Right renal cortex interstitium (tissue), 3 donors: Measurements from ENCODE around the gene EPB41L5. TPM values are rescaled to one million over a fixed set of nuclear protein-coding genes. Genes with fewer than 3 reads are reported as not detected.
"Not testable (repeated sequence)": the region's sequence is repeated elsewhere in the genome, so short reads cannot be mapped to it uniquely, and the experiment has no call there.

ENCODE experiments used
- DNase-seq, 3 donors: peaks; one replicate each; pipeline ENCODE4 v3.0.0-alpha.2; 2013; ENCODE audit warnings: low read depth in 3 of 3, low spot score in 2 of 3
- polyA plus RNA-seq, 3 donors: library from polyadenylated mRNA; unstranded; fragments of 120-200 nt; gene quantifications; one replicate each; pipeline ENCODE4 v1.2.1, GENCODE V29; 2013; ENCODE audit not compliant: insufficient read length in 3 of 3

The EPB41L5 gene
- polyA plus RNA-seq, 3 donors: 92.3 to 106 (median 99.1) TPM

GRCh38 chr2:120189189-120189588 lies 176.3 kb downstream of the EPB41L5 start:
- DNase-seq: no peak

DNA sequence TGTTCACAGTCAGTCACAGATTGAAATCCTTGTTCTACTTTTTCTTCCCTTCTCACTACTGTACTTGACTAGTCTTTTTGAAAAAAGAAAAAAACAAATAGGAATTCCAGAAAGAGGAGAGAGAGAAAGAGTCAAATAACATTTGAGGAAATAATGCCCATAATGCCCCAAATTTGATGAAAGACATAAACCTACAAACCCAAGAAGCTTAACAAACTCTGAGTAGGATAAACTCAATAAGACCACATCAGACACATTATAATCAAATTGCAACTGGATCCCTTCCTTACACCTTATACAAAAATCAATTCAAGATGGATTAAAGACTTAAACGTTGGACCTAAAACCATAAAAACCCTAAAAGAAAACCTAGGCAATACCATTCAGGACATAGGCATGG lies 179.4 kb downstream of the EPB41L5 start:
- no peak for DNase-seq

DNA sequence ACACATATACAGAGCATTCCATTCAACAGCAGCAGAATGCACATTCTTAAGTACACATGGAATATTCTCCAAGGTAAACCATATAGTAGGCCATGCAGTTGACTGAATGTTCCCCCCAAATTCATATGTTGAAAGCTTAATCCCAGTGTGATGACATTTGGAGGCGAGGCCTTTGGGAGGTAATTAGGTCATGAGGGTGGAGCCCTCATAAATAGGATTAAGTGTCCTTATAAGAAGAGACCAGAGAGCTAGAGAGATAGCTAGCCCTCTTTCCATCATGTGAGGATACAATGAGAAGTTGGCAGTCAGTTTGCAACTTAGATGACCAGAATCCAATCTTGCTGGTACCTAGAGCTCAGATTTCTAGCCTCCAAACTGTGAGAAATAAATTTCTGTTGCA lies 182.7 kb downstream of the EPB41L5 start:
- no peak for DNase-seq

DNA sequence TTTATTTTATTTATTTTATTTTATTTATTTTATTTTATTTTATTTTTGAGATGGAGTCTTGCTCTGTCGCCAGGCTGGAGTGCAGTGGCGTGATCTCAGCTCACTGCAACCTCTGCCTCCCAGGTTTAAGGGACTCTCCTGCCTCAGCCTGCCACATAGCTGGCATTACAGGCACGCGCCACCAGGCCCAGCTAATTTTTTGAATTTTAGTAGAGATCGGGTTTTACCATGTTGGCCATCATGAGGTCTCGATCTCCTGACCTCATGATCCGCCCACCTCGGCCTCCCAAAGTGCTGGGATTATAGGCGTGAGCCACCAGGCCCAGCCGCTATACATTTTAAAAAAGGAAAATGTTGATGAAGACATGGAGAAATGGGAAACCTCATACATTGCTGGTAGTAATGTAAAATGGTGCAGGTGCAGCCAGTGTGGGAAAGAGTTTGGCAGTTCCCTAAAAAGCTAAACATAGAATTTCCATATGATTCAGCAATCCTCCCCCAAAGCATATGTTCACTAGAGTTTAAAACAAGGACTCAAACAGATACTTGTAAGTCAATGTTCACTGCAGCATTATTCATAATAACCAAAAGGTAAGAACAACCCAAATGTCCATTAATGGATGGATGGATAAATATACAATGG lies 187.1 kb downstream of the EPB41L5 start:
- not testable (repeated sequence) for DNase-seq

DNA sequence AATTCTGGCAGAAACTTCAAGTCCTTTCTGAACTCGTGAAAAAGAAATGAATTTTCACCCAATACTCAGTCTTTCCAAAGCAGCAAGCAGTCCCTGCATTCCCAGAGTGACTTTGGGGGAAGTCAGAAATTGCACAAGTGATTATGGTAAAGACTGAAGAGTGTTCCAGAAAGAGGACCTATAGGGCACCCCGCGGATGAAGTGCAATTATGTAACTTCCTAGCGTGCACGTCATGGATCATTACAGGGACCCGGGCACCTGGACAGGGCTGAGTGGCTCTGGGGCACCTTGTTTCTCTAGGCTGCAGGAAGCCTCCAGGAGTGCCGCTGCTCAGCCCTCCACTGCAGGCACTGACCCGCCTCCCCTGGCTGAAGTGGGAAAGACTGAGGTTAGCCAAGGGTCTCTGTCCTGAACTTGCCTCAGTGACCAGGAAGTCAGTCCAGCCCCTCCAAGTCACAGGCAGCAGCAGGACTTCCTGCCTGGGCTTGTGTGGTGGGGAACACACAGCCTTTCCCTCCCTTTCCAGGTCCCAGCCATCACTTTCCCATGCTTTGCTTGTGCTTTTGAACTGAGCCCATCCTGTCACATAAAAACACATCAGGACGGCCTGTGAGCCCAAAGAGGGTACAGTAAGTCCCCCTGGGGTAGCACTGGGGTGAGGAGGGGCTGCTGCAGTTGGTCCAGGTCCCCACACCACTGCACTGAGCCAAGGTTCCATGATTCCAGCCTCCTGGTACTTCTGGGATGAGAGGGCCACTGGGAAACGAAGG lies 190.6 kb downstream of the EPB41L5 start:
- DNase-seq: no peak

DNA sequence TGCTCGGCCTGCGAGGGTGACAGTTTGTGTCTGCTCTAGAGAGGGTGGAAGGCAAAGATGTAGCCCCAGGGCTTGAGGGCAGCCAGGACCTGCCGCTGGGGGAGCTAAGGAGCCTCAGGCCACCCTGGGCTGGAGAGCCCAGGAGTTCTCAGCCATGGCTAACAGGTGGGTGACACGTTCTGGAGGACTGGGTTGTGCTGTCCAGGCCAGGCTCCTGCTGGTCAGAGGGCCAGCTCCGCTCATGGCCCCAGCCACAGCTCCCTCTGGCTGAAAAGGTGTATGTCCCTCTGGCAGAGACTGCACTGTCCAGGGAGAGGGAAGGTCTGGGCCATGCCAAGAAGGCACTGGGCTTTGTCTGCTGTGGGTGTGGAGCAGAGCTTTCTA lies 191.1 kb downstream of the EPB41L5 start:
- no peak for DNase-seq

- DNase-seq: no peak
These were observed 191.5 kb downstream of the EPB41L5 start for GRCh38 chr2:120204417-120204816.

DNA sequence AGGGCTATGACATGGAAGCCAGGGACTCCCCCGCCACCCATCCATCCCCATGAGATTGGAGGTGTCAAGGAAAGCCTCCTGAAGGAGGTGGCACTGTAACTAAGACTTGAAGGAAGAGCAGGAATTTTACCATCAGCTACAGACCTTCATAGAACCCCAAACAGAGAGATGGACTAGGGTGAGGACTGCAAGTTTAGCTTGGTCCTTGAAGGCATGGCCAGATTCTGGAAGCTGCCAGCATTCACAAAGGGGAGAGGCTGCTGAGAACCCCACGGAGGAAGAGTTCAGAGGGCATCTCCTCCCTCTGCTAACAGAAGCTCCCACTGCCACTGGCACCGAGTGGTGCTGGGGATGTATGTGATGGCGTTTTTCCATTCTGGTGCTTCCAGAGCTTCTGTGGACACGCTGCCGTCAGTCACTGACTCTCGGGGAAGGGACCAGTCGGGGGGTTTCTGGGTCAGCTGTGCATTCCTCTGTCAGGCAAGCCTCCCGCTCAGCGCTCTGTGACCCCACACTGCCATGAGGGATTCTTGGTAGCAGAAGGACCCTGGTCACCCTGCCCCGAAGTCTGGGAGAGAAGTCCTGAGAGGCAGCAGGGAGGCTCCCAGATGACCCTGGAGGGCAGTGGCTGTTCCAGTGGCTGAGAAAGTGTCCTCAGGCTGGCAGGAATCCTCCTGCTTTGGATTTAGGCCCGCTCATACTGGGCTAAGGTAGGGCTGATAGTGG lies 192.2 kb downstream of the EPB41L5 start:
- DNase-seq: no peak

DNA sequence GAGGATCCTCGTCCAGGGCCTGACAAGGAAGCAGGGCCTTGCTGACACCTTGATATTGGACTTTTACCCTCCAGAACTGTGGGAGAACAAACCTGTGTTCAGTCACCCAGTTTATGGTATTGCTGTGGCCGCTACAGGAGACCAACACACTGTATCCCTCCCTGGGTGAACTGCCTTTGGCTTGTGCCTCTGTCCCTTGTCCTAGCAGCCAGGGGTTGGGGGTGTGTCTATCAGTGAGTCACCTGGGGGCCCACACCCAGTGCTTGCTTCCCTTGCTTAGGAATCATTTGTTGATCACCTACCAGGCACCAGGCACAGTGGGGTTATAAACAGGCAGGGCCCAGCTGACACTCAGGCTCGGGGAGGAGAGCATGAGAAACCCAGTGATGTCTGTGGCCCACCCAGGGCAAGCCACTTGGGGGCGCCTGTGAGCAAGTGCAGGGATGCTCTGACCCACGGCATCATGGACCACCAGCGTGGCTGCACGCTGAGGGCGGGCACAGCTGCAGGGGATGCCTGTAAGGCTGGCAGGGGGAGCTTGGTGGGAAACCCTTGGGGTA lies 193.2 kb downstream of the EPB41L5 start:
- no peak for DNase-seq

- no peak for DNase-seq
These were observed 195.8 kb downstream of the EPB41L5 start for GRCh38 chr2:120208381-120209353.

DNA sequence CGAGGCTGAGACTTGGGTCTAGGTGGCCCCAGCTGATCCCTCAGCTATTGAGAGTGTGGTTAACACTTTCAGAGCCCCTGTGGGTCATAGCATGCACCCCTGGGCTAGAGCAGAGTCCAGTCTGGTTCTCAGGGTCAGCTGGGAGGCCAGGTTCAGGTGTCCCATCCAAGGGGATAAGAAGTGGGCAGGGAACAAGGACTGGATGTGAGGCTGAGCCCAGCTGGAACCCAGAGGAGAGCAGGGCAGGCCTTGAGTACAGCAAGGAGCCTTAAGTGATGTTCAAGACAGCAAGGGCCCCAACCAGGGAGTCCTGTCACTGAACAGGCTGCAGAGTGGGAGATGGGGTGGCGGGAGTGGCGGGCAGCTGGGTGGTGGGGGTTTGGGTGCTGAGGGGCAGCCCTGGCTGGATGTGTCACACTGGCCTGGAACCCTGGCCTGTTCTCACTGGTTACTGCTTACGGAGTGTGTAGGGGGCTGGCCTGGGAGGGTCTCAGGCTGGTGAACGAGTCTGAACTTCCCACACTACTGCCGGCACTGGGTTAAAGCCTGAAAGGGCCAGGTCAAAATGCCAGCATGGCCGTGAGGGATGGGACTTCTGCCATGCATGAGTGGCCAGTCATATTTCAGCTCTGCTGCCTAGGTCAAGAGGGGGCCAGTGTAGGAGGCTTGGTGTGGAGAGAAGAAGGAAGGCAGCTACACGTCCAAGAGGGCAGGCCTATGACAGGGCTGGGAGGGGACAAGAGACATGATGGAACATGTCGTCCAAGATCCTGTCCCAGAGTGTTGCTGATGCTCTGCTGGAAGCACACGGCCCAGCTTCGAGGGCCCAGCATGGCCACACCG lies 196.8 kb downstream of the EPB41L5 start:
- DNase-seq: no peak

DNA sequence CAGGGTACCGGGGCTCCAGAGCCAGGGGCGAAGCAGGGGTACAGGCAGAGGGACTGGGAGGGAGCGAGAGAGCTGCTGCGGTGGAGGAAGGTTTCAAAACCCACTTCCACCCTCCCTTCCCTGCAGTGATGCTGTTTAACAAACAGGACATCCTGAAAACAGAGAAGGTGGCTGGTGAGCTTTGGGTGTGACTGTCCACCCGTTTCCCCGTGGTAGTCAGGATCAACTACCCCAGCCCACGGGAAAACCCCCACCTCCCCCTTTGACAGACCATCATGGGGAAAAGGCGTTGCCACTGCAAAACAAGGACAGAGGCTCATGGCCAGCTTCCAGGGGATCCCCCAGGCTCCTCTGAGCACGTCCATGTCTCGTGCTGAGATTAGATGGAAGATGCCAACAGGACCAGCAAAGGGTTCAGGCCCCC lies 197.4 kb downstream of the EPB41L5 start:
- no peak for DNase-seq

DNA sequence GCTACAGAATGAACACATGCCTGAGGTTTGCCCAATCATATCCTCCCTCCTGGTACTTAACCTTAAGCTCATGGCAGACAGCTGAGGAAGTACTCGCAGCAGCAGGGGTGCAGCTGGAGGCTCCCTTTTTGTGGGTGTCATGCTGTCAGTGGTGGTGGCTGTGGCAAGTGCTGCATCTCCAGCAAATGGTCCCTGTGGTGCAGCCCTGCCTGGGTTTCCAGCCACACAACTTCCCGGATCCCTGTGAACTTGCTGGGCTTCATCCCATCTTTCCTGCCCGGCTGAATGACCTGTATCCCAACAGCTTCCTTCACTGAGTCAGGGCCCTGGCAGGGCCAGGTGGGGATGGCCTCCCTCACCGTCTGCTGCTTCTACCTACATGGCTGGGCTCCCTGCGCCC lies 205.3 kb downstream of the EPB41L5 start:
- no peak for DNase-seq

DNA sequence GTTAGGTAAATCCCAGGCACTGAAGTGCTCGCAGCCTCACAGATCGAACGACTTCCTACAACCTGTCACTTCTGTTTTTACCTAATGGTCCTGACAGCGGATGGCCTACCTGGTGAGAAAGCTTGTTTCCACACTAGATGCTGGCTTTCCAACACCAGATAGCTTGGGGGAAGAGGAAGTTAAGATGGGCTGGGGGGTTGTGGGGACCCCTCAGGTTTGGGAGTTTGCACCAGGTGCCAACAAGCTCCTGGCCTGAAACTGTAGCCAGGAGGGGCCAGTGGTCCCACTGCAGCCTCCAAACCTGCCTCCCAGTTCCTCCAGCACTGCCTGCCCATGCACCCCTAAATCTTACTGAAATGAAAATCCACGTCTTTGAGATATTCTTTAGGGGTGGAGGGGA lies 206.4 kb downstream of the EPB41L5 start:
- DNase-seq: no peak

DNA sequence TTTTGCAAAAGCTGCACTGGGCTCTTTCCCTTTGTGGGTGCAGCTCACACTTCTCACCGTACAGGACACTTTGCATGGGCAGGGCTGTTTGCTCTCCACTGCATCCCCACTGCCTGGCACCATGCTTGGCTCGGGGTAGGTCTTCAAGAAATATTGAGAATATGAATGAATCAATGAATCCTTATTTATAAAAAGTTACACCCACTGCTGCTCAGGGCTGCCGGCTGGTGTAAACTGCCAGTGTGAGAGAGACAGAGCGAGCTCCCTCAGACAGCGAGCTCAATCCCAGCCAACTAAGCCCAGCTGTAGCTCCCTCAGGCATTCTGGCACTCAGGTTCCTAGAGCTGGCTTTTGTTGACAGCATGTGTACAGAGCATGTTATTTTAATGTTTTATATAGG lies 206.9 kb downstream of the EPB41L5 start:
- DNase-seq: no peak

- DNase-seq: no peak
These were observed 207.9 kb downstream of the EPB41L5 start for GRCh38 chr2:120220756-120221155.

- no peak for DNase-seq
These were observed 208.7 kb downstream of the EPB41L5 start for GRCh38 chr2:120221616-120222015.

GRCh38 chr2:120222186-120223033 lies 209.5 kb downstream of the EPB41L5 start:
- DNase-seq: no peak
